ENCODE measurements around the gene BSND.

GRCh38 chr1:54959241-54959640 is 39.5 kb upstream of the BSND start:
- no peak for TF ChIP-seq EZH2 (IDR thresholded peaks at IDR 0.05)
- no peak for TF ChIP-seq POLR2AphosphoS5 (IDR thresholded peaks at IDR 0.05; ENCODE audit: borderline replicate concordance, low read depth, low read length)
- TF ChIP-seq FOXP2 (optimal IDR thresholded peaks at IDR 0.05; ENCODE audit: control extremely low read depth, extremely low read length, insufficient read depth): no peak
